ENCODE results near the gene BLOC1S3.

The BLOC1S3 gene

DNA sequence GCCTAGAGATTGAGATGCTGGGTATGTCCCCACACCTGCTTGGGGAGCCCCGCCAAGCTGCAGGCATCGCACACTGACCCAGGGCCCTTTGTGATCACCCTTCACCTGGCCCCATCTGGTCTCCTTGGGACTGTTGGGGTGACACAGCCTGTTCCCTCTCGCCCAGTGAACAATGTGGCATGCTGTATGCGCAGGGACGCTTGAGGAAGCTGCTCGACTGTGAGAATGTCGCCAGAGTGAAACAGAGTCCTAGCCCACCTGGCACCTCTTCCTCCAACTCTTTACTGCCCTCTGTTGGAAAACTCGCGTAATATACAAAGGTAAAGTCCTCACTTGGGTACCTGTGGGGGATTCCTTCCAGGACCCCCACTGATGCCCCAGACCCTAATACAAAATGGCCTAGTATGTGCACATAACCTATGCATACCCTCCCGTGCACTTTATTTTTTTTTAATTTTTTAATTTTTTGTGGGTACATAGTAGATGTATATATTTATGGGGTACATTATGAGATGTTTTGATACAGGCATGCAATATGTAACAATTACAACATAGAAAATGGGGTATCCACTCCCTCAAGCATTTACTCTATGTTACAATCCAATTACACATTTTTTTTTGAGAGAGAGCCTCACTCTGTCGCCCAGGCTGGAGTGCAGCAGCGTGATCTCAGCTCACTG is 9.0 kb downstream of the BLOC1S3 start:
- TF ChIP-seq, protein P1, sequence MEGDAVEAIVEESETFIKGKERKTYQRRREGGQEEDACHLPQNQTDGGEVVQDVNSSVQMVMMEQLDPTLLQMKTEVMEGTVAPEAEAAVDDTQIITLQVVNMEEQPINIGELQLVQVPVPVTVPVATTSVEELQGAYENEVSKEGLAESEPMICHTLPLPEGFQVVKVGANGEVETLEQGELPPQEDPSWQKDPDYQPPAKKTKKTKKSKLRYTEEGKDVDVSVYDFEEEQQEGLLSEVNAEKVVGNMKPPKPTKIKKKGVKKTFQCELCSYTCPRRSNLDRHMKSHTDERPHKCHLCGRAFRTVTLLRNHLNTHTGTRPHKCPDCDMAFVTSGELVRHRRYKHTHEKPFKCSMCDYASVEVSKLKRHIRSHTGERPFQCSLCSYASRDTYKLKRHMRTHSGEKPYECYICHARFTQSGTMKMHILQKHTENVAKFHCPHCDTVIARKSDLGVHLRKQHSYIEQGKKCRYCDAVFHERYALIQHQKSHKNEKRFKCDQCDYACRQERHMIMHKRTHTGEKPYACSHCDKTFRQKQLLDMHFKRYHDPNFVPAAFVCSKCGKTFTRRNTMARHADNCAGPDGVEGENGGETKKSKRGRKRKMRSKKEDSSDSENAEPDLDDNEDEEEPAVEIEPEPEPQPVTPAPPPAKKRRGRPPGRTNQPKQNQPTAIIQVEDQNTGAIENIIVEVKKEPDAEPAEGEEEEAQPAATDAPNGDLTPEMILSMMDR (IDR thresholded peaks at IDR 0.05) = peak; percentile 43

GRCh38 chr19:45189971-45190370 is 11.4 kb downstream of the BLOC1S3 start:
- TF ChIP-seq, protein P1 (IDR thresholded peaks at IDR 0.05) = no peak

GRCh38 chr19:45191375-45191774 is 12.8 kb downstream of the BLOC1S3 start:
- TF ChIP-seq, protein P1 (IDR thresholded peaks at IDR 0.05) = no peak

GRCh38 chr19:45195764-45196163 is 17.2 kb downstream of the BLOC1S3 start:
- TF ChIP-seq, protein P1 (IDR thresholded peaks at IDR 0.05) = no peak

GRCh38 chr19:45200568-45200967 is 22.0 kb downstream of the BLOC1S3 start:
- TF ChIP-seq, protein P1 (IDR thresholded peaks at IDR 0.05) = no peak

GRCh38 chr19:45202637-45203036 is 24.1 kb downstream of the BLOC1S3 start:
- TF ChIP-seq, protein P1 (IDR thresholded peaks at IDR 0.05) = no peak

- TF ChIP-seq, protein P1 (IDR thresholded peaks at IDR 0.05) = no peak
These were observed 27.2 kb downstream of the BLOC1S3 start for GRCh38 chr19:45205810-45206209.

GRCh38 chr19:45206328-45206727 is 27.7 kb downstream of the BLOC1S3 start:
- TF ChIP-seq, protein P1 (IDR thresholded peaks at IDR 0.05) = no peak
